Stimulated activated naive CD8-positive, alpha-beta T cell treated with anti-CD3 and anti-CD28 coated beads, Interleukin-15, Interleukin-2, amounts not matched to agents 100 ng/mL and 50 ng/mL, for 24 hours (primary cell): Measurements from ENCODE around the gene GPR152.
A peak's percentile ranks its signal among the peaks of the same experiment; 100 is the strongest.

Source experiments
- H3K27ac Mint-ChIP-seq: one replicate; pipeline ENCODE4 v1.8.0; 2021; ENCODE audit warnings: mild to moderate bottlenecking, mixed read lengths
- H3K27me3 Mint-ChIP-seq: one replicate; pipeline ENCODE4 v1.8.0; 2021; ENCODE audit warnings: mixed read lengths
- H3K36me3 Mint-ChIP-seq: one replicate; pipeline ENCODE4 v1.8.0; 2021; ENCODE audit warnings: low read depth, mixed read lengths
- H3K4me1 Mint-ChIP-seq: one replicate; pipeline ENCODE4 v1.8.0; 2021; ENCODE audit warnings: low read depth, mixed read lengths
- H3K4me3 Mint-ChIP-seq: one replicate; pipeline ENCODE4 v1.8.0; 2021; ENCODE audit warnings: mild to moderate bottlenecking, mixed read lengths
- H3K9me3 Mint-ChIP-seq: one replicate; pipeline ENCODE4 v1.8.0; 2021; ENCODE audit warnings: mixed read lengths

GPR152 gene

DNA sequence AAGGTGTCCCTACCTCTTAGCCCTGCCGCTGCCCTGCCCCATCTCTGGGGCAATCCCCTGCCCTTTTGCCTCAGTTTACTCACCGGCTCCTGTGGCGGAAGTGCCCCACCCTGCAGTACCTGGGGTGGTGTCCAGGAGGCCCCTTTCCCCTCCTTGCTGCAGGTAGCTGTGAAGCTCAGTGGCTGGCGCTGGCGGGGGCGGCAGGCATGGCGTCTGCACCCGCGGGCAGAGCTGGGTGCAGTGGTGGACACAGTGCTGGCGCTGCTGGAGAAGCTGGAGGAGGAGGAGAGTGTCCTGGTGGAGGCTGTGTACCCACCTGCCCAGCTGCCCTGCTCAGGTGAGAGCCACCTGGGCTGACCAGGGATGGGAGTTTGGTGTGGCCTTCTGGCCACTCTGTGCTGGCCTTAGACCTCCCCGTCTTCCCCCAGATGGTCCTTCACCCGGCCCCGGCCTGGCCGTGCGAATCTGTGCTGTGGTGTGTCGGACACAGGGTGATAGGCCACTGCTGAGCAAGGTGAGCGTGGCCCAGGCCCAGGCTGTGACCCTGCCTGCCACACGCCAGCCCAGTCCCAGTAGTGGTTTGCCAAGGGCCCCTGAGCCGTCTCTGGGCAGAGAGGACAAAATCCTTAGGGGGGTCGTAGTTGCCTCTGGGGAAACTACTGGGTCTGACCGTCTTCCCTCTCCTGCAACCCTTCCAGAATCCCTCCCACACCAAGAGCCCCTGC lies 33.0 kb downstream of the GPR152 start:
- peak overlapping the region; percentile 83 for H3K4me3 Mint-ChIP-seq
- no peaks in the 10 kb centered on the region for H3K9me3 Mint-ChIP-seq
- no peaks in the 10 kb centered on the region for H3K27me3 Mint-ChIP-seq
- H3K36me3 Mint-ChIP-seq, result no peaks in the 10 kb centered on the region
- peaks cover 51% of the 10 kb centered on the region for H3K4me1 Mint-ChIP-seq
- peak overlapping the region; percentile 92 for H3K27ac Mint-ChIP-seq

- peak overlapping the region; percentile 83 for H3K4me3 Mint-ChIP-seq
- H3K27me3 Mint-ChIP-seq, result no peaks in the 10 kb centered on the region
- H3K9me3 Mint-ChIP-seq, result no peaks in the 10 kb centered on the region
- peak overlapping the region; percentile 63 for H3K27ac Mint-ChIP-seq
- H3K36me3 Mint-ChIP-seq, result no peaks in the 10 kb centered on the region
- H3K4me1 Mint-ChIP-seq, result peaks cover 51% of the 10 kb centered on the region
Measured at GRCh38 chr11:67418476-67419281, 33.9 kb downstream of the GPR152 start.

GRCh38 chr11:67417425-67417824 lies 35.1 kb downstream of the GPR152 start:
- peaks cover 63% of the 10 kb centered on the region for H3K4me1 Mint-ChIP-seq
- peak overlapping the region; percentile 55 for H3K4me3 Mint-ChIP-seq

GRCh38 chr11:67416416-67417335 lies 35.9 kb downstream of the GPR152 start:
- Mint-ChIP-seq H3K9me3 (no peaks in the 10 kb centered on the region), H3K4me1 (peaks cover 71% of the 10 kb centered on the region), H3K27ac (peak overlapping the region; percentile 70), H3K36me3 (no peaks in the 10 kb centered on the region), H3K27me3 (no peaks in the 10 kb centered on the region), H3K4me3 (peak overlapping the region; percentile 72)

More at GRCh38 chr11:67417425-67417824, 35.1 kb downstream of the GPR152 start:
- Mint-ChIP-seq H3K27ac (no peak overlapping the region), H3K36me3 (no peaks in the 10 kb centered on the region), H3K9me3 (no peaks in the 10 kb centered on the region), H3K27me3 (no peaks in the 10 kb centered on the region)

- H3K4me3 Mint-ChIP-seq, result peak within 1 kb of the TSS; percentile 73
- peak within 1 kb of the TSS; percentile 70 for H3K27ac Mint-ChIP-seq
- H3K36me3 Mint-ChIP-seq, result no peaks in the 10 kb centered on the region
- no peaks in the 10 kb centered on the region for H3K9me3 Mint-ChIP-seq
- H3K27me3 Mint-ChIP-seq, result no peaks in the 10 kb centered on the region
- H3K4me1 Mint-ChIP-seq, result peaks cover 76% of the 10 kb centered on the region
Measured at GRCh38 chr11:67415501-67416304, 36.8 kb downstream of the GPR152 start, which contains the start of gene CARNS1. Gene CARNS1 (plus strand): TSS chr11:67415678. CDS start chr11:67416200, 522 bp downstream.

GRCh38 chr11:67413266-67413849 lies 39.2 kb downstream of the GPR152 start:
- Mint-ChIP-seq H3K36me3 (no peaks in the 10 kb centered on the region), H3K4me1 (peaks cover 81% of the 10 kb centered on the region), H3K9me3 (no peaks in the 10 kb centered on the region), H3K27ac (peak overlapping the region; percentile 32), H3K4me3 (no peak overlapping the region), H3K27me3 (no peaks in the 10 kb centered on the region)

- Mint-ChIP-seq H3K4me3 (no peak overlapping the region), H3K27ac (peak overlapping the region; percentile 36)
Measured at GRCh38 chr11:67412495-67413179, 39.9 kb downstream of the GPR152 start.

GRCh38 chr11:67411785-67412152 lies 40.8 kb downstream of the GPR152 start:
- Mint-ChIP-seq H3K27ac (no peak overlapping the region), H3K36me3 (peaks cover 7% of the 10 kb centered on the region), H3K4me1 (peaks cover 82% of the 10 kb centered on the region), H3K27me3 (no peaks in the 10 kb centered on the region), H3K9me3 (no peaks in the 10 kb centered on the region), H3K4me3 (no peak overlapping the region)

More at GRCh38 chr11:67412495-67413179, 39.9 kb downstream of the GPR152 start:
- H3K36me3 Mint-ChIP-seq, result no peaks in the 10 kb centered on the region
- H3K27me3 Mint-ChIP-seq, result no peaks in the 10 kb centered on the region
- no peaks in the 10 kb centered on the region for H3K9me3 Mint-ChIP-seq
- H3K4me1 Mint-ChIP-seq, result peaks cover 81% of the 10 kb centered on the region

- Mint-ChIP-seq H3K36me3 (peaks cover 9% of the 10 kb centered on the region), H3K4me1 (peaks cover 81% of the 10 kb centered on the region), H3K9me3 (no peaks in the 10 kb centered on the region), H3K27ac (no peak overlapping the region), H3K4me3 (no peak overlapping the region), H3K27me3 (no peaks in the 10 kb centered on the region)
Measured at GRCh38 chr11:67410984-67411784, 41.3 kb downstream of the GPR152 start.

GRCh38 chr11:67410369-67410831 lies 42.1 kb downstream of the GPR152 start:
- H3K4me3 Mint-ChIP-seq, result peak overlapping the region; percentile 98
- peak overlapping the region; percentile 92 for H3K27ac Mint-ChIP-seq
- H3K36me3 Mint-ChIP-seq, result peaks cover 12% of the 10 kb centered on the region

GRCh38 chr11:67409781-67410368 lies 42.7 kb downstream of the GPR152 start:
- H3K4me1 Mint-ChIP-seq, result peaks cover 83% of the 10 kb centered on the region
- H3K27ac Mint-ChIP-seq, result peak overlapping the region; percentile 92
- peaks cover 12% of the 10 kb centered on the region for H3K36me3 Mint-ChIP-seq

More at GRCh38 chr11:67410369-67410831, 42.1 kb downstream of the GPR152 start:
- Mint-ChIP-seq H3K4me1 (peaks cover 83% of the 10 kb centered on the region), H3K9me3 (no peaks in the 10 kb centered on the region), H3K27me3 (no peaks in the 10 kb centered on the region)

GRCh38 chr11:67409261-67409666 lies 43.3 kb downstream of the GPR152 start:
- Mint-ChIP-seq H3K9me3 (no peaks in the 10 kb centered on the region), H3K4me1 (peaks cover 88% of the 10 kb centered on the region), H3K36me3 (peaks cover 12% of the 10 kb centered on the region), H3K27ac (peak overlapping the region; percentile 97), H3K4me3 (peak overlapping the region; percentile 98), H3K27me3 (no peaks in the 10 kb centered on the region)

More at GRCh38 chr11:67409781-67410368, 42.7 kb downstream of the GPR152 start:
- Mint-ChIP-seq H3K4me3 (peak overlapping the region; percentile 98), H3K9me3 (no peaks in the 10 kb centered on the region), H3K27me3 (no peaks in the 10 kb centered on the region)
